Right lobe of liver (tissue), 6 donors: ENCODE measurements around the gene GPR25. TPM values are rescaled to one million over a fixed set of nuclear protein-coding genes. Genes with fewer than 3 reads are reported as not detected.

ENCODE experiments used
- ATAC-seq, 4 donors: fragments of 200-7000 bp; cut with Tn5 transposase; one replicate each; pipeline ENCODE4 v1.9.1; 2020; ENCODE audit warnings: mild to moderate bottlenecking in 4 of 4, moderate library complexity in 4 of 4
- DNase-seq, 3 donors: peaks; one replicate each; pipeline ENCODE4 v3.0.0-alpha.2; 2020
- H3K27ac ChIP-seq, 3 donors: fragments of 200-600 bp; one replicate each; pipeline ENCODE4 v1.8.0; 2022
- H3K27me3 ChIP-seq, 2 donors: fragments of 200-600 bp; one replicate each; pipeline ENCODE4 v1.8.0; 2022
- H3K36me3 ChIP-seq, 4 donors: fragments of 200-600 bp; sonication (generic) in 1 of 4; one replicate each; pipeline versions ENCODE4 v1.5.1 to v1.8.0; 2017 to 2022; ENCODE audit warnings: control low read depth in 1 of 4
- H3K4me1 ChIP-seq, 4 donors: fragments of 200-600 bp; sonication (generic) in 1 of 4; one replicate each; pipeline versions ENCODE4 v1.5.1 to v1.8.0; 2017 to 2022; ENCODE audit warnings: control low read depth in 1 of 4
- H3K4me3 ChIP-seq, 3 donors: fragments of 200-600 bp; one replicate each; pipeline ENCODE4 v1.8.0; 2022
- H3K9me3 ChIP-seq, 4 donors: fragments of 200-600 bp; sonication (generic) in 1 of 4; one replicate each; pipeline versions ENCODE4 v1.5.1 to v1.8.0; 2017 to 2022; ENCODE audit warnings: control low read depth in 1 of 4
- CTCF ChIP-seq, 4 donors: fragments of 200-600 bp in 3 of 4; fragments of 450-650 bp in 1 of 4; IDR thresholded peaks; one replicate each; pipeline versions ENCODE4 v1.5.1 to v1.8.0; 2016 to 2022; ENCODE audit warnings: antibody characterized with exemption in 4 of 4, mild to moderate bottlenecking in 2 of 4
- POLR2A ChIP-seq: fragments of 450-650 bp; IDR thresholded peaks from one replicate; pipeline ENCODE4 v1.6.1; 2017; ENCODE audit warnings: antibody characterized with exemption, mild to moderate bottlenecking
- WGBS: methylation state at CpG from one replicate; pipeline ENCODE4 v1.1.6; 2018; ENCODE audit warnings: low coverage, low lambda C conversion rate; ENCODE audit not compliant: insufficient coverage; ENCODE audit errors: missing lambda C conversion rate; 5-methylcytosine and 5-hydroxymethylcytosine counted together
- intact Hi-C, 2 donors: fragments of 100-400 bp; cut with DNase I; formaldehyde crosslinking; loops; one replicate each; pipeline versions ENCODE4 v1.11.2 to v1.14.1; 2022
- total RNA-seq, 6 experiments: library from RNA; depleted of rRNA in 2 of 6; stranded (reverse); fragments of >200 nt in 2 of 6; fragmentation: NEBNext Ultra II Directional in 3 of 6; extraction: Animal tissue kit (Norgen Biotek cat#: 25700) in 3 of 6; gene quantifications; one replicate each; pipeline versions ENCODE4 v1.1.0 to v1.2.4, GENCODE V29; 2016 to 2023
- donor health status: DM: no; HTN: yes; CAD: no.
- donor health status: DM: no; HTN: no; CAD: no.
- donor health status: DM: no; HTN: no; CAD: no.
- donor health status: DM: no; HTN: yes; CAD: no.
- donor health status: DM: no; HTN: yes; CAD: no.

GPR25 gene
- total RNA-seq, 6 experiments from 2014 or later = not detected

- Histone ChIP-seq H3K27me3 (no peaks in the 10 kb centered on the region), H3K4me1 (peaks cover 0 to 24% (median 4%) of the 10 kb centered on the region in 4 donors), H3K36me3 (no peaks in the 10 kb centered on the region), H3K9me3 (no peaks in the 10 kb centered on the region), H3K4me3 (no peak overlapping the region), H3K27ac (no peak overlapping the region)
- ATAC-seq (peak in 2 of 4 donors; percentile 2 to 5), DNase-seq (no peak)
- intact Hi-C loops = no loop called here
- 36% methylated on average over 2 of the region's 9 CpGs for WGBS
- TF ChIP-seq POLR2A (no peak), CTCF (IDR thresholded peaks at IDR 0.05) (no peak)
Measured at GRCh38 chr1:200895801-200896530, 23.2 kb downstream of the GPR25 start.

- TF ChIP-seq CTCF (IDR thresholded peaks at IDR 0.05) = no peak
- no peak for TF ChIP-seq POLR2A
Measured at GRCh38 chr1:200896531-200897196, 23.9 kb downstream of the GPR25 start.

GRCh38 chr1:200897259-200897658 lies 24.5 kb downstream of the GPR25 start:
- no peak for ATAC-seq
- H3K4me3 ChIP-seq = no peak overlapping the region
- no peaks in the 10 kb centered on the region for H3K36me3 ChIP-seq
- 90% methylated on average over 2 of the region's 5 CpGs for WGBS
- H3K27me3 ChIP-seq = no peaks in the 10 kb centered on the region
- no peak for DNase-seq
- no peak overlapping the region for H3K27ac ChIP-seq
- intact Hi-C loops = no loop called here
- H3K9me3 ChIP-seq = no peaks in the 10 kb centered on the region
- peaks cover 0 to 15% (median 0%) of the 10 kb centered on the region in 4 donors for H3K4me1 ChIP-seq
- TF ChIP-seq CTCF (IDR thresholded peaks at IDR 0.05) (no peak), POLR2A (no peak)

More at GRCh38 chr1:200896531-200897196, 23.9 kb downstream of the GPR25 start:
- peak; percentile 65 to 74 (median 72) for DNase-seq
- ATAC-seq = peak; percentile 80 to 90 (median 88)
- no peaks in the 10 kb centered on the region for H3K9me3 ChIP-seq
- H3K4me1 ChIP-seq = peaks cover 0 to 17% (median under 1%) of the 10 kb centered on the region in 4 donors
- no peak overlapping the region for H3K27ac ChIP-seq
- H3K4me3 ChIP-seq = no peak overlapping the region
- intact Hi-C loops = no loop called here
- 57% methylated on average over 3 of the region's 10 CpGs for WGBS
- H3K36me3 ChIP-seq = no peaks in the 10 kb centered on the region
- H3K27me3 ChIP-seq = no peaks in the 10 kb centered on the region

GRCh38 chr1:200899015-200899386 lies 26.2 kb downstream of the GPR25 start:
- ATAC-seq (no peak), DNase-seq (no peak)
- no peaks in the 10 kb centered on the region for H3K36me3 ChIP-seq
- TF ChIP-seq CTCF (IDR thresholded peaks at IDR 0.05) = no peak
- no peak for TF ChIP-seq POLR2A
- no peaks in the 10 kb centered on the region for H3K27me3 ChIP-seq
- intact Hi-C loops = no loop called here
- H3K4me3 ChIP-seq = no peak overlapping the region
- H3K4me1 ChIP-seq = peaks cover 0 to 15% (median 0%) of the 10 kb centered on the region in 4 donors
- WGBS = no CpG with 5 or more reads among the region's 3 CpGs
- H3K9me3 ChIP-seq = no peaks in the 10 kb centered on the region
- H3K27ac ChIP-seq = no peak overlapping the region
